HEK293T (cell line): Measurements from ENCODE around the gene ABCB9.

Experiments used
- ARNT ChIP-seq: fragments of 450-650 bp; IDR thresholded peaks from 2 replicates; pipeline ENCODE4 v1.6.1; 2017; ENCODE audit warnings: mild to moderate bottlenecking
- BHLHE40 ChIP-seq: fragments of 450-650 bp; IDR thresholded peaks from 2 replicates; pipeline ENCODE4 v1.6.1; 2016; ENCODE audit warnings: mild to moderate bottlenecking, moderate library complexity, borderline replicate concordance
- ELF4 ChIP-seq: fragments of 450-650 bp; IDR thresholded peaks from 2 replicates; pipeline ENCODE4 v1.6.1; 2017; ENCODE audit warnings: antibody characterized with exemption
- FOXA1 ChIP-seq: fragments of 450-650 bp; IDR thresholded peaks from 2 replicates; pipeline ENCODE4 v1.6.1; 2016; ENCODE audit warnings: mild to moderate bottlenecking
- FOXK2 ChIP-seq: fragments of 450-650 bp; IDR thresholded peaks from 2 replicates; pipeline ENCODE4 v1.6.1; 2016; ENCODE audit warnings: mild to moderate bottlenecking
- FOXM1 ChIP-seq: fragments of 450-650 bp; IDR thresholded peaks from 2 replicates; pipeline ENCODE4 v1.6.1; 2017; ENCODE audit warnings: mild to moderate bottlenecking, borderline replicate concordance
- L3MBTL2 ChIP-seq: fragments of 450-650 bp; conservative IDR thresholded peaks from 2 replicates; pipeline ENCODE4 v1.6.1; 2016; ENCODE audit warnings: mild to moderate bottlenecking
- LEF1 ChIP-seq: fragments of 450-650 bp; IDR thresholded peaks from 2 replicates; pipeline ENCODE4 v1.6.1; 2017; ENCODE audit warnings: mild to moderate bottlenecking, borderline replicate concordance
- NFRKB ChIP-seq: fragments of 450-650 bp; IDR thresholded peaks from 2 replicates; pipeline ENCODE4 v1.6.1; 2016; ENCODE audit warnings: mild to moderate bottlenecking, moderate library complexity
- PKNOX1 ChIP-seq: fragments of 450-650 bp; IDR thresholded peaks from 2 replicates; pipeline ENCODE4 v1.6.1; 2016
- SP1 ChIP-seq: fragments of 450-650 bp; IDR thresholded peaks from 2 replicates; pipeline ENCODE4 v1.6.1; 2017
- SUZ12 ChIP-seq: fragments of 450-650 bp; IDR thresholded peaks from 2 replicates; pipeline ENCODE4 v1.6.1; 2016; ENCODE audit warnings: mild to moderate bottlenecking
- TARDBP ChIP-seq: fragments of 450-650 bp; IDR thresholded peaks from 2 replicates; pipeline ENCODE4 v1.6.1; 2016
- ZNF384 ChIP-seq: fragments of 450-650 bp; IDR thresholded peaks from 2 replicates; pipeline ENCODE4 v1.6.1; 2016

- TF ChIP-seq FOXA1 (no peak), BHLHE40 (no peak), SP1 (no peak), L3MBTL2 (no peak), FOXK2 (no peak), NFRKB (no peak), SUZ12 (no peak), LEF1 (no peak), ZNF384 (no peak), FOXM1 (no peak), ELF4 (no peak), TARDBP (no peak), ARNT (no peak), PKNOX1 (no peak)
Observed at GRCh38 chr12:122942637-122943036, 23.6 kb downstream of the ABCB9 start.
